Measurements from ENCODE around the gene TRAF3IP1. TPM values are rescaled to one million over a fixed set of nuclear protein-coding genes. Genes with fewer than 3 reads are reported as not detected.
A peak's percentile ranks its signal among the peaks of the same experiment; 100 is the strongest.
"Not testable (repeated sequence)": the region's sequence is repeated elsewhere in the genome, so short reads cannot be mapped to it uniquely, and the experiment has no call there.

The TRAF3IP1 gene
- total RNA-seq, 4 donors from 2014 or later, result 11.0 to 27.2 (median 13.4) TPM

GRCh38 chr2:238370823-238371372 lies 50.6 kb downstream of the TRAF3IP1 start:
- peak in 2 of 3 donors; percentile 31 to 68 for DNase-seq

GRCh38 chr2:238372277-238372676 lies 52.0 kb downstream of the TRAF3IP1 start:
- H3K27ac ChIP-seq, H3K4me3 ChIP-seq, H3K27me3 ChIP-seq, H3K4me1 ChIP-seq, H3K9me3 ChIP-seq, DNase-seq, H3K36me3 ChIP-seq: not testable (repeated sequence)

More at GRCh38 chr2:238370823-238371372, 50.6 kb downstream of the TRAF3IP1 start:
- no peak overlapping the region for H3K4me3 ChIP-seq
- no peaks in the 10 kb centered on the region for H3K27me3 ChIP-seq
- TF ChIP-seq CTCF (IDR thresholded peaks at IDR 0.05), result peak in 4 of 6 experiments; percentile 52 to 70 (median 67)
- no peak for TF ChIP-seq POLR2A (IDR thresholded peaks at IDR 0.05)
- H3K27ac ChIP-seq, result no peak overlapping the region
- H3K4me1 ChIP-seq, result no peaks in the 10 kb centered on the region
- no peaks in the 10 kb centered on the region for H3K36me3 ChIP-seq
- H3K9me3 ChIP-seq, result no peaks in the 10 kb centered on the region

GRCh38 chr2:238376884-238377391 lies 56.6 kb downstream of the TRAF3IP1 start:
- no peak overlapping the region for H3K4me3 ChIP-seq
- H3K27ac ChIP-seq, result no peak overlapping the region
- no peaks in the 10 kb centered on the region for H3K4me1 ChIP-seq
- no peaks in the 10 kb centered on the region for H3K36me3 ChIP-seq
- H3K9me3 ChIP-seq, result no peaks in the 10 kb centered on the region
- H3K27me3 ChIP-seq, result no peaks in the 10 kb centered on the region
- no peak for DNase-seq
- no peak for TF ChIP-seq POLR2A (IDR thresholded peaks at IDR 0.05)
- TF ChIP-seq CTCF (IDR thresholded peaks at IDR 0.05), result no peak

- Histone ChIP-seq H3K9me3 (no peaks in the 10 kb centered on the region), H3K36me3 (no peaks in the 10 kb centered on the region), H3K4me1 (no peaks in the 10 kb centered on the region), H3K27ac (no peak overlapping the region), H3K4me3 (no peak overlapping the region), H3K27me3 (no peaks in the 10 kb centered on the region)
- TF ChIP-seq POLR2A (IDR thresholded peaks at IDR 0.05) (no peak), CTCF (IDR thresholded peaks at IDR 0.05) (no peak)
- DNase-seq, result no peak
These were observed 58.1 kb downstream of the TRAF3IP1 start for GRCh38 chr2:238378230-238379095.

- TF ChIP-seq POLR2A (IDR thresholded peaks at IDR 0.05) (no peak), CTCF (IDR thresholded peaks at IDR 0.05) (no peak)
- Histone ChIP-seq H3K9me3 (no peaks in the 10 kb centered on the region), H3K36me3 (no peaks in the 10 kb centered on the region), H3K27me3 (no peaks in the 10 kb centered on the region), H3K27ac (no peak overlapping the region), H3K4me1 (no peaks in the 10 kb centered on the region), H3K4me3 (no peak overlapping the region)
- no peak for DNase-seq
These were observed 58.9 kb downstream of the TRAF3IP1 start for GRCh38 chr2:238379096-238379810.
